Measurements from ENCODE around the gene CPVL. TPM values are rescaled to one million over a fixed set of nuclear protein-coding genes. Genes with fewer than 3 reads are reported as not detected.

Gene CPVL
- total RNA-seq, 6 experiments from 2014 or later, result 6.2 to 23.4 (median 8.8) TPM

DNA sequence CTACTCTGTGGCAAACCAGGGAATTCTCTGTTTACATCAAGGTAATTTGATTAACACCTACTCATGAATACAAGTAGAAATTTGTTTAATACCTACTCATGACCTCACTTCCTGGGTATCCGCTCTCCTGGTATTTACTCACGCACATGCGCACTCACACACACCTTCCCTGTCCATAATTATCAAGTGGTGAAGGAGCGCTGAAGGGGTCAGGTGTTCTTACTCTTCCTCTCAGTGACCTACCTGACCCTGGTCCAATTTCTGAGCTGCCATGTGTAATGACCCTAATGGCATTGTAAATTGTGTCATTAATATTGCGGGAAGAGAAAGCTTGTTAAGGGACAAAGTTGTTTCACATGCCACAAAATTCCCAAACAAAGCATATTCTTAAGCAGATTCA lies 146.9 kb downstream of the CPVL start:
- intact Hi-C loops (cut with DNase I), result no loop called here
- Histone ChIP-seq H3K4me1 (no peaks in the 10 kb centered on the region), H3K27me3 (no peaks in the 10 kb centered on the region), H3K36me3 (no peaks in the 10 kb centered on the region), H3K4me3 (no peak overlapping the region), H3K9me3 (no peaks in the 10 kb centered on the region), H3K27ac (no peak overlapping the region)
- WGBS (ENCODE audit: insufficient coverage, low coverage, low lambda C conversion rate, missing lambda C conversion rate), result 96% methylated on average over 5 of the region's 5 CpGs
- TF ChIP-seq, protein P1, sequence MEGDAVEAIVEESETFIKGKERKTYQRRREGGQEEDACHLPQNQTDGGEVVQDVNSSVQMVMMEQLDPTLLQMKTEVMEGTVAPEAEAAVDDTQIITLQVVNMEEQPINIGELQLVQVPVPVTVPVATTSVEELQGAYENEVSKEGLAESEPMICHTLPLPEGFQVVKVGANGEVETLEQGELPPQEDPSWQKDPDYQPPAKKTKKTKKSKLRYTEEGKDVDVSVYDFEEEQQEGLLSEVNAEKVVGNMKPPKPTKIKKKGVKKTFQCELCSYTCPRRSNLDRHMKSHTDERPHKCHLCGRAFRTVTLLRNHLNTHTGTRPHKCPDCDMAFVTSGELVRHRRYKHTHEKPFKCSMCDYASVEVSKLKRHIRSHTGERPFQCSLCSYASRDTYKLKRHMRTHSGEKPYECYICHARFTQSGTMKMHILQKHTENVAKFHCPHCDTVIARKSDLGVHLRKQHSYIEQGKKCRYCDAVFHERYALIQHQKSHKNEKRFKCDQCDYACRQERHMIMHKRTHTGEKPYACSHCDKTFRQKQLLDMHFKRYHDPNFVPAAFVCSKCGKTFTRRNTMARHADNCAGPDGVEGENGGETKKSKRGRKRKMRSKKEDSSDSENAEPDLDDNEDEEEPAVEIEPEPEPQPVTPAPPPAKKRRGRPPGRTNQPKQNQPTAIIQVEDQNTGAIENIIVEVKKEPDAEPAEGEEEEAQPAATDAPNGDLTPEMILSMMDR (IDR thresholded peaks at IDR 0.05), result no peak
- no peak for TF ChIP-seq POLR2A (IDR thresholded peaks at IDR 0.05)
- DNase-seq, result no peak
- ATAC-seq, result no peak

DNA sequence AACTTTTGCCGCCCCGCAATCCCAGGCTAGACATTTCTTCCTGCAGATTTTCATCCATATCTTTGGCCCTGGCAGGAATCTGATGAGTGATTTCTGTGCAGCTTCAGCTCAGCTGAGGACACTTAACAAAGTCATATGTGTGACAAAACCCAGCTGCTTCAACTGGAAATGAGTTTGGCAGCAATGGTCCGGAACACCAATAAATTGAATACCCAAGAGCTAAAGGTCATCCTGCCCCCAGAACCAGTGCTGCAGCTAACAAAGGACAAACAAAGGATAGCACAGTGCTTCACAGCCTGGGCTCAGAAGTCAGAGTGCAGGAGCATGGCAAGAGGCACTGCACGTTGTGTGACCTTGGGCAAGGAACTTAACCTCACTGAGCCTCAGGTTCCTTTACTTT lies 148.2 kb downstream of the CPVL start:
- Histone ChIP-seq H3K4me3 (no peak overlapping the region), H3K27me3 (no peaks in the 10 kb centered on the region), H3K4me1 (no peaks in the 10 kb centered on the region), H3K36me3 (no peaks in the 10 kb centered on the region), H3K27ac (no peak overlapping the region), H3K9me3 (no peaks in the 10 kb centered on the region)
- no peak for DNase-seq
- intact Hi-C loops (cut with DNase I), result no loop called here
- no peak for TF ChIP-seq POLR2A (IDR thresholded peaks at IDR 0.05)
- TF ChIP-seq, protein P1 (IDR thresholded peaks at IDR 0.05), result no peak
- peak in 1 of 4 donors; percentile 40 for ATAC-seq
- 47% methylated on average over 2 of the region's 4 CpGs for WGBS (ENCODE audit: insufficient coverage, low coverage, low lambda C conversion rate, missing lambda C conversion rate)

DNA sequence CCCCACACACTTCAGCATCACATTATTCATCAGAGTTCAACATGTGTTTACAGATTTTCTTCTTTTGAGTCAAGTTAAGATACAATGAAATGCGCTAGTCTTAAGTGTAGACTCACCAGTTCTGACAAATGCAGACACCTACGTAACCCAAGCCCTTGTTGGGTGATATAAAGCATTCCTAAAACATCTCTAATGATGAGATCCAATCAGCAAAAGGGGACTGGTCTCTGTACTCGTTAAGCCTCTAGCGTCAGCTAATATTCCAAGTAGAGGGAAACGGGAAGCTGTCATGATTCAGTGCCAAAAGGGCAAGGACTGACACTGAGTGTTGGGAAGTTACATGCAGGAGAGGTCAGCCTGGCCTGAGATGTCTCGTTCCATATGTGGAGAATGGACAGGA lies 149.5 kb downstream of the CPVL start:
- 61% methylated on average over 6 of the region's 6 CpGs for WGBS (ENCODE audit: insufficient coverage, low coverage, low lambda C conversion rate, missing lambda C conversion rate)
- intact Hi-C loops (cut with DNase I), result no loop called here
- no peak for DNase-seq
- H3K4me1 ChIP-seq, result no peaks in the 10 kb centered on the region
- TF ChIP-seq, protein P1 (IDR thresholded peaks at IDR 0.05), result no peak
- no peak for TF ChIP-seq POLR2A (IDR thresholded peaks at IDR 0.05)
- H3K27ac ChIP-seq, result no peak overlapping the region
- no peaks in the 10 kb centered on the region for H3K36me3 ChIP-seq
- no peaks in the 10 kb centered on the region for H3K27me3 ChIP-seq
- no peaks in the 10 kb centered on the region for H3K9me3 ChIP-seq
- peak; percentile 42 to 75 (median 50) for ATAC-seq
- no peak overlapping the region for H3K4me3 ChIP-seq

DNA sequence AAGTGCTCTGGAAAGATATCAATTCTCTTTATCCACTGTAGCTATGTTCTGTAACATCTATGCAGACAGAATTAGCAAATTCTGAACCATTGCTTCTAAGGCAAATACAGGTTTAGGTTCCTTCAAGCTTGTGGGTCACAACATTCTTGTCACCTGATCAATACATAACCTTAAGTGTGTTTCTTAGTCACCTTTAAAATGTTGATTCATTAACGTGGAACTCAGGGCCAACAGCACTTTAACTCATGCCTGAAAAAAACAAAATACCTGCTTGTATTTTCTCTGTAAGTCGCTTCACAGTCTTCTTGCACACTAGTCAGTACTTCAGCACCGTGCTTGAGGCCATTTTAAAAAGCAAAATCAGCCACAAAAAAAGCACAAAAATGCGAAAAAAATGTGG lies 153.0 kb downstream of the CPVL start:
- TF ChIP-seq, protein P1 (IDR thresholded peaks at IDR 0.05), result no peak
- no peak for TF ChIP-seq POLR2A (IDR thresholded peaks at IDR 0.05)
- Histone ChIP-seq H3K4me1 (no peaks in the 10 kb centered on the region), H3K27ac (no peak overlapping the region), H3K27me3 (no peaks in the 10 kb centered on the region), H3K9me3 (no peaks in the 10 kb centered on the region), H3K36me3 (no peaks in the 10 kb centered on the region), H3K4me3 (no peak overlapping the region)
- DNase-seq (no peak), ATAC-seq (no peak)
- 76% methylated on average over 4 of the region's 4 CpGs for WGBS (ENCODE audit: insufficient coverage, low coverage, low lambda C conversion rate, missing lambda C conversion rate)
- intact Hi-C loops (cut with DNase I), result no loop called here

DNA sequence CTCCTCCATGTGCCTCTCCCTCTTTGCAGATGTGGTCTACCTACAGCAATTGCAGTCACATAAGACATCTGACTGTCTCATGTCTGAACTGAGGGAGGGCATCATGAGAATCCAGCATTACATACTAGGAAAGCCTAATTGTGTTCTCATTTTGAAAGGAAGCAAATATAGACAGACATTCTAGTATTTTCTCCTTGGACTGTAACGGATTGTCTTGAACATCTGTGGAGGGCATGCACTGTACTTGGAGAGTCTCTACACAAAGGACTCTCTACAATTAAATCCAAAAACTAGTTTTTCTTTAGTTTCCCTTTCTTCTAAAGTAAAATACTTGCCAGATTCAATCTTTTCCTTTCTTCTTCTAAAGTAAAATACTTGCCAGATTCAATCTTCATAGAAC lies 153.5 kb downstream of the CPVL start:
- TF ChIP-seq, protein P1 (IDR thresholded peaks at IDR 0.05), result no peak
- TF ChIP-seq POLR2A (IDR thresholded peaks at IDR 0.05), result no peak
- H3K27ac ChIP-seq, result no peak overlapping the region
- WGBS (ENCODE audit: insufficient coverage, low coverage, low lambda C conversion rate, missing lambda C conversion rate), result 64% methylated on average over 1 of the region's 1 CpG
- no peaks in the 10 kb centered on the region for H3K27me3 ChIP-seq
- no peak overlapping the region for H3K4me3 ChIP-seq
- intact Hi-C loops (cut with DNase I), result no loop called here
- no peak for ATAC-seq
- no peak for DNase-seq
- no peaks in the 10 kb centered on the region for H3K4me1 ChIP-seq
- no peaks in the 10 kb centered on the region for H3K9me3 ChIP-seq
- H3K36me3 ChIP-seq, result no peaks in the 10 kb centered on the region
